ENCODE data around the gene GPC1.

DNA sequence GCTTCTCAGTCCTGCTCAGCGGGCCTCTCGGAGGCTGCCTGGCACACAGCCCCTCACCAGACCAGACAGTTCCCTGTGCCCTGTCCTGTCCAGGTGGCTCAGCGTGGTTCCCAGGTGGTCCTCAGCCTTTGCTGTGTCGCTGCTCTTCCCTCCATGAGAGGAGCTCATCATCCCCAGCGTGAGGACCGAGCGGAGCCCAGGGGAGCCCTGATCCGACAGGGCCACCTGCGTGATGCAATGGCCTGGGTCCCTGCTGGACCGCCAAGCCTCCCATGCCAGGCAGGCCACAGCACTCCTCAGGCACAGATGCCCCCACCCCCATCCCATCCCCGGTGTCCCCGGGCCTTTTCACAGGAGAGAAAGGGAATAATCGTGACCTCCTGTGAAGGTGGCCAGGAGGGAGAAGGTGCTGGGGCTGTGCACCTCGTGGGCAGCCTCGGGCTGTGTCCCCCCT is 4.3 kb downstream of the GPC1 start:
- TF ChIP-seq, protein P1, sequence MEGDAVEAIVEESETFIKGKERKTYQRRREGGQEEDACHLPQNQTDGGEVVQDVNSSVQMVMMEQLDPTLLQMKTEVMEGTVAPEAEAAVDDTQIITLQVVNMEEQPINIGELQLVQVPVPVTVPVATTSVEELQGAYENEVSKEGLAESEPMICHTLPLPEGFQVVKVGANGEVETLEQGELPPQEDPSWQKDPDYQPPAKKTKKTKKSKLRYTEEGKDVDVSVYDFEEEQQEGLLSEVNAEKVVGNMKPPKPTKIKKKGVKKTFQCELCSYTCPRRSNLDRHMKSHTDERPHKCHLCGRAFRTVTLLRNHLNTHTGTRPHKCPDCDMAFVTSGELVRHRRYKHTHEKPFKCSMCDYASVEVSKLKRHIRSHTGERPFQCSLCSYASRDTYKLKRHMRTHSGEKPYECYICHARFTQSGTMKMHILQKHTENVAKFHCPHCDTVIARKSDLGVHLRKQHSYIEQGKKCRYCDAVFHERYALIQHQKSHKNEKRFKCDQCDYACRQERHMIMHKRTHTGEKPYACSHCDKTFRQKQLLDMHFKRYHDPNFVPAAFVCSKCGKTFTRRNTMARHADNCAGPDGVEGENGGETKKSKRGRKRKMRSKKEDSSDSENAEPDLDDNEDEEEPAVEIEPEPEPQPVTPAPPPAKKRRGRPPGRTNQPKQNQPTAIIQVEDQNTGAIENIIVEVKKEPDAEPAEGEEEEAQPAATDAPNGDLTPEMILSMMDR (IDR thresholded peaks at IDR 0.05) = no peak
- no peak for TF ChIP-seq POLR2A (IDR thresholded peaks at IDR 0.05)

All from heart left ventricle (tissue), 13 donors.